ENCODE measurements around the gene ERBIN.

DNA sequence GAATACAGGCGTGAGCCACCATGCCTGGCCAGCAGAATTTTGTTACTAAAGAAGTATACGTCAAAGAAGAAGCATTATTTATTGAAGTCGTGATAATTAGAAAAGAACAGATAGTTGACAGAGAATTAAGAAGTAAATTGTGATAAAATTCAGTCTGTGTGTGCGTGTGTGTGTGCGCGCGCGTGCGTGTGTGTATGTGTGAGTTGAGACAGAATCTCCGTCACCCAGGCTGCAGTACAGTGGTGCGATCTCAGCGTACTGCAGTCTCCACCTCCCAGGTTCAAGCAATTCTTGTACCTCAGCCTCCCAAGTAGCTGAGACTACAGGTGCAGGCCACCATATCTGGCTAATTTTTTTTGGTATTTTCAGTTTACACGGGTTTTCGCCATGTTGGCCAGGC, 77.8 kb downstream of the ERBIN start:
- TF ChIP-seq CTBP1 (IDR thresholded peaks at IDR 0.05; ENCODE audit: borderline replicate concordance) (no peak), FOXM1 (IDR thresholded peaks at IDR 0.05; ENCODE audit: borderline replicate concordance) (no peak), HDGF (IDR thresholded peaks at IDR 0.05; ENCODE audit: borderline replicate concordance) (no peak), ZNF384 (IDR thresholded peaks at IDR 0.05) (no peak), ARNT (IDR thresholded peaks at IDR 0.05) (no peak), FOXA1 (IDR thresholded peaks at IDR 0.05) (no peak), SUZ12 (IDR thresholded peaks at IDR 0.05) (no peak)

Data from HEK293T (cell line).